CD1c-positive myeloid dendritic cell (primary cell): ENCODE measurements around the gene MYZAP.
"Not testable (repeated sequence)": the region's sequence is repeated elsewhere in the genome, so short reads cannot be mapped to it uniquely, and the experiment has no call there.

Experiments
- DNase-seq: peaks from one replicate; pipeline ENCODE4 v3.0.0-alpha.2; 2016; ENCODE audit errors: extremely low spot score

The MYZAP gene

GRCh38 chr15:57592836-57593420, 1.2 kb downstream of the MYZAP start:
- no peak for DNase-seq

- DNase-seq = no peak
Observed at GRCh38 chr15:57594479-57594878, 2.8 kb downstream of the MYZAP start.

- DNase-seq = no peak
Observed at GRCh38 chr15:57595011-57595866, 3.5 kb downstream of the MYZAP start.

- no peak for DNase-seq
Observed at GRCh38 chr15:57596301-57596855, 4.7 kb downstream of the MYZAP start.

GRCh38 chr15:57596978-57597377, 5.3 kb downstream of the MYZAP start:
- no peak for DNase-seq

GRCh38 chr15:57597431-57597830, 5.7 kb downstream of the MYZAP start:
- no peak for DNase-seq

GRCh38 chr15:57598346-57598745, 6.6 kb downstream of the MYZAP start:
- no peak for DNase-seq

GRCh38 chr15:57599296-57599810, 7.6 kb downstream of the MYZAP start:
- no peak for DNase-seq

- DNase-seq = no peak
Observed at GRCh38 chr15:57600197-57600596, 8.5 kb downstream of the MYZAP start.

- no peak for DNase-seq
Observed at GRCh38 chr15:57604507-57604906, 12.8 kb downstream of the MYZAP start.

- DNase-seq = no peak
Observed at GRCh38 chr15:57605491-57605890, 13.8 kb downstream of the MYZAP start.

- no peak for DNase-seq
Observed at GRCh38 chr15:57606048-57606447, 14.3 kb downstream of the MYZAP start.

GRCh38 chr15:57606816-57607215, 15.1 kb downstream of the MYZAP start:
- no peak for DNase-seq

- peak; percentile 13 for DNase-seq
Observed at GRCh38 chr15:57607570-57608000, 15.9 kb downstream of the MYZAP start.

GRCh38 chr15:57609805-57610529, 18.3 kb downstream of the MYZAP start:
- DNase-seq = peak; percentile 41

GRCh38 chr15:57611123-57611522, 19.4 kb downstream of the MYZAP start:
- no peak for DNase-seq

- DNase-seq = no peak
Observed at GRCh38 chr15:57611938-57612337, 20.2 kb downstream of the MYZAP start.

- DNase-seq = no peak
Observed at GRCh38 chr15:57614241-57614640, 22.5 kb downstream of the MYZAP start.

GRCh38 chr15:57615951-57616496, 24.3 kb downstream of the MYZAP start:
- not testable (repeated sequence) for DNase-seq

- no peak for DNase-seq
Observed at GRCh38 chr15:57618325-57618724, 26.6 kb downstream of the MYZAP start.

GRCh38 chr15:57619746-57620145, 28.0 kb downstream of the MYZAP start:
- no peak for DNase-seq

GRCh38 chr15:57624730-57625129, 33.0 kb downstream of the MYZAP start:
- DNase-seq = no peak
